Colonic mucosa (tissue), 4 donors: ENCODE measurements around the gene SMIM45.

Experiments
- DNase-seq: peaks from one replicate; pipeline ENCODE4 v3.0.0-alpha.2; 2020
- H3K27ac ChIP-seq: fragments of 200-600 bp; one replicate; pipeline ENCODE4 v1.8.0; 2021
- H3K27me3 ChIP-seq: fragments of 200-600 bp; one replicate; pipeline ENCODE4 v1.8.0; 2021
- H3K36me3 ChIP-seq: fragments of 200-600 bp; one replicate; pipeline ENCODE4 v1.8.0; 2021
- H3K4me1 ChIP-seq: fragments of 200-600 bp; one replicate; pipeline ENCODE4 v1.8.0; 2021; ENCODE audit warnings: mild to moderate bottlenecking
- H3K4me3 ChIP-seq: fragments of 200-600 bp; one replicate; pipeline ENCODE4 v1.8.0; 2021
- H3K9ac ChIP-seq, 2 donors: one replicate each; pipeline ENCODE4 v1.7.0; 2013; ENCODE audit warnings: control low read depth in 2 of 2, low read depth in 2 of 2, low read length in 2 of 2
- H3K9me3 ChIP-seq: fragments of 200-600 bp; one replicate; pipeline ENCODE4 v1.8.0; 2021
- intact Hi-C: fragments of 100-400 bp; cut with DNase I; formaldehyde crosslinking; loops from one replicate; pipeline ENCODE4 v1.14.1; 2022
- TF ChIP-seq, protein P1 (sequence below): fragments of 200-600 bp; IDR thresholded peaks from one replicate; pipeline ENCODE4 v1.8.0; 2022; ENCODE audit warnings: antibody characterized with exemption, mild to moderate bottlenecking
- donor health status: healthy.
- donor health status: DM: no; HTN: no; CAD: no.
- donor health status: DM: no; HTN: no; CAD: no.

SMIM45 gene

DNA sequence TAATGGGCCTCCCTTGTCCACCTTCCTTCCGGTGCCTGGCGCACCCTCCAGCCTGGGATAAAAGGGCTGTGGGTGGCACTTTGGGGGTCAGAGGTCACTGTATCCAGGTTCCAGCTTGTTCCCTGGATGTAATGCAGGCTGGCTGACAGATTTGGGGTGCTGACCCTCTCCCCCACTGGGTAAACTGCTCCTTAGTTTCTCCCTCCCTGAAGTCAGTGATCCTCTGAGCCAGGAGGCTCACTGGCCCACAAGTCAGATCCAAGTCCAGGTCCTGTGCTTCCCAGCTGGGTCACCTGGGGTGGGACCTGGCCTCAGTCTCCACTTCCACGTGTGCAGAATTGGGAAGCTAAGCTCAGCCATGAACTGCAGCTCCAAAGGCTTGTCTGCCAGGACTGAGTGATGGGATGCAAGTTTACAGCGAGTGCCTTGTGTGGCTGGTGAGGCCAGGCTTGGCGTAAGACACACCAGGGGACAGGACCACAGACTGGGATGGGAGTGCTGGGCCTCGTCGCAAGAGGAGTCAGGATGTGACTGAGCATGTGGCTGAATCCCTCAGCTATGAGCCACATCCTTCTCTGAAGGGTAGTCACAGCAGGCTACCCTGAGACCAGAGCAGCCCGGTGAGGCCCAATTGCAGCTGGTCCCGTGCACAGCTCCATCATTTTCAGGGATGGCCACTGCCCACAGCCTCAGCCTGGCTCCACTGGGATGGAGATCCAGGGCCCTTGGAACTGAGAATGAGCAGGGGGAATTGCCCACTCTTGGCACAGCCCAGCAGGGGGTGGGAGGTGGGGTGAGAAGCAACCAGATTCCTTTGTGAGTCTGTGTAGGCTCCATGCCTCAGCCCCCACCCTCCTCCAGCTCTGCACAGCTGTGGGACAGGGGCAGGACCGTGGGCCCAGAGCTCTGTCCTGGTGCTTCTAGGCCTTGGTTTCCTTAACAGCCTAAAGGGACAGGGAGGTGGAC, 44.2 kb upstream of the SMIM45 start:
- DNase-seq: no peak
- no peak overlapping the region for H3K9ac ChIP-seq
- H3K4me3 ChIP-seq: no peak overlapping the region
- no peaks in the 10 kb centered on the region for H3K36me3 ChIP-seq
- H3K27ac ChIP-seq: no peak overlapping the region
- TF ChIP-seq, protein P1, sequence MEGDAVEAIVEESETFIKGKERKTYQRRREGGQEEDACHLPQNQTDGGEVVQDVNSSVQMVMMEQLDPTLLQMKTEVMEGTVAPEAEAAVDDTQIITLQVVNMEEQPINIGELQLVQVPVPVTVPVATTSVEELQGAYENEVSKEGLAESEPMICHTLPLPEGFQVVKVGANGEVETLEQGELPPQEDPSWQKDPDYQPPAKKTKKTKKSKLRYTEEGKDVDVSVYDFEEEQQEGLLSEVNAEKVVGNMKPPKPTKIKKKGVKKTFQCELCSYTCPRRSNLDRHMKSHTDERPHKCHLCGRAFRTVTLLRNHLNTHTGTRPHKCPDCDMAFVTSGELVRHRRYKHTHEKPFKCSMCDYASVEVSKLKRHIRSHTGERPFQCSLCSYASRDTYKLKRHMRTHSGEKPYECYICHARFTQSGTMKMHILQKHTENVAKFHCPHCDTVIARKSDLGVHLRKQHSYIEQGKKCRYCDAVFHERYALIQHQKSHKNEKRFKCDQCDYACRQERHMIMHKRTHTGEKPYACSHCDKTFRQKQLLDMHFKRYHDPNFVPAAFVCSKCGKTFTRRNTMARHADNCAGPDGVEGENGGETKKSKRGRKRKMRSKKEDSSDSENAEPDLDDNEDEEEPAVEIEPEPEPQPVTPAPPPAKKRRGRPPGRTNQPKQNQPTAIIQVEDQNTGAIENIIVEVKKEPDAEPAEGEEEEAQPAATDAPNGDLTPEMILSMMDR: no peak
- H3K27me3 ChIP-seq: peaks cover 38% of the 10 kb centered on the region
- intact Hi-C loops: no loop called here
- H3K4me1 ChIP-seq: peaks cover 9% of the 10 kb centered on the region
- H3K9me3 ChIP-seq: no peaks in the 10 kb centered on the region

DNA sequence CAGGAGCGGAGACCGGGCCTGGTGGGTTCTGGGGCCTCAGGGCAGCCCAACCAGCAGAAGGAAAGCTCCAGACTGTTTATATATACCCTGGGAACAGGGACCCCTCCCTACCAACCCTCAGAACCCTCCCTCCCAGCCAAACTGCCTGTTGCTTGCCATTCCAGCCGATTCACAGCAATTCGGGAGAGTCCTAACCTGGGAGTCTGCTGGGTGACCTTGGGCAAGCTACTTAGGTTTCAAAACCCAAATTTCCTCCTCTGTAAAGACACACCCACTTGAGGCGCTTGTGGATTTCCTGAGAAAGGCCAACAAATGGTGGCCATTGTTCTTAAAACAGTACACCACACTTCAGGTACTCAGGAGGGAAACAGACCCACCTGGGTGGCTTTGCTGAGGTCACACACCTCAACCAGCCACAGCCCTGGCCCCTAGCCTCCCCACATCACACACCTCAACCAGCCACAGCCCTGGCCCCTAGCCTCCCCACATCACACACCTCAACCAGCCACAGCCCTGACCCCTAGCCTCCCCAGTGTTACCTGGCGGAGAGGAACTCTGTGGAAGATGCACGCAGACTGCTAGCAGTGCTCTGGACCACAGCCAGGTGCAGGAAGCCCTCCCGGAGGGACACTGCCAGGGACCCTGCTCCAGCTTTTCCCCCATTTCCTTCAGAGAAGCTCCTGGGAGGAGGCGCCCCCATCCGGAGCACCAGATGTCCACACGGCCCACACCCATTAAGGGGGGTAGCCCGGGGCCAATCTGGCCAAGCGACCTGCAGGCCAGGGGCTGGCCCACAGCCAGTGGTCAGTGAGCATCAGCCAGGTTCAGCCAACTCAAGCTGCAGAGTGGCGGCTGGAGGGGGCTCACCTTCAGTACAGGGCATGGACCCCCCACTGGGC, 43.3 kb upstream of the SMIM45 start:
- Histone ChIP-seq H3K27me3 (peaks cover 47% of the 10 kb centered on the region), H3K9ac (no peak overlapping the region), H3K36me3 (no peaks in the 10 kb centered on the region), H3K4me3 (no peak overlapping the region), H3K27ac (no peak overlapping the region), H3K4me1 (peaks cover 9% of the 10 kb centered on the region), H3K9me3 (no peaks in the 10 kb centered on the region)
- intact Hi-C loops: no loop called here
- TF ChIP-seq, protein P1: no peak
- DNase-seq: no peak

DNA sequence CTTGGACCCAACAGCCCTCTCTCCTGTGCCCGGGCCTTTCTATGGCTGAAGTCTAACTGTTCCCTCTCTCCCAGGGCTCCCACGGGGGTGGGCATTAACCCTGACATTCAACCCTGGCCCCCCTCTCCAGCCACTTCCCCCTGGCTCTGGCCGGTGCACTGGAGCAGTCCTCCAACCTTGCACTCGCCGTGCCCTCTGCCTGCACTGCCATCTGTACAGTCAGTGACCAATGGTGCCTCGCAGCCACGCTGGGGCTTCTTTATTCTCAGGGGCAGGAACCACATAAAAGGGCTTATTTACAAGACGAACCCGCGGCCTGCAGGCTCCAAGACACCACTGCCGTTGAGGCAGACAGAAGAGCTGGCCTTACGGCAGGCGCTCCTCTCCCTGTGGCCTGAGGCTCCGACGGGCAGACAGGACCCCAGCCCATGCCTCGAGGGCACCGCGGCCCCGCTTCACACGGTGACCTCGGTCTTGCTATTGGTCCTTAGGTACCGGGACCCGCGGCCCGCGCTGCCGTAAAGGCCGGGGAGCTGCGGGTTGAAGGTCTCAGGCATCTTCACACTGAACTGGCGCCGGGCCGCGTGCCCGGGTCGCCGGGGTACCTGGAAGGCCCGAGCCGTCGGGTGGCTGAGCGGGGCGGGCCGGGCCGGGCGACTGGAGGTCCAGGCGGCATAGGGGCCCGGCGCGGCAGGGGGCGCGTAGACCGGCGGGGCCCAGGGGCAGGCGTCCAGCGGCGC, 42.5 kb upstream of the SMIM45 start:
- H3K9ac ChIP-seq: no peak overlapping the region
- peaks cover 53% of the 10 kb centered on the region for H3K27me3 ChIP-seq
- no peak for DNase-seq
- intact Hi-C loops: no loop called here
- TF ChIP-seq, protein P1: no peak
- H3K27ac ChIP-seq: no peak overlapping the region
- no peaks in the 10 kb centered on the region for H3K9me3 ChIP-seq
- H3K4me1 ChIP-seq: peaks cover 9% of the 10 kb centered on the region
- peak overlapping the region; percentile 19 for H3K4me3 ChIP-seq
- no peaks in the 10 kb centered on the region for H3K36me3 ChIP-seq

DNA sequence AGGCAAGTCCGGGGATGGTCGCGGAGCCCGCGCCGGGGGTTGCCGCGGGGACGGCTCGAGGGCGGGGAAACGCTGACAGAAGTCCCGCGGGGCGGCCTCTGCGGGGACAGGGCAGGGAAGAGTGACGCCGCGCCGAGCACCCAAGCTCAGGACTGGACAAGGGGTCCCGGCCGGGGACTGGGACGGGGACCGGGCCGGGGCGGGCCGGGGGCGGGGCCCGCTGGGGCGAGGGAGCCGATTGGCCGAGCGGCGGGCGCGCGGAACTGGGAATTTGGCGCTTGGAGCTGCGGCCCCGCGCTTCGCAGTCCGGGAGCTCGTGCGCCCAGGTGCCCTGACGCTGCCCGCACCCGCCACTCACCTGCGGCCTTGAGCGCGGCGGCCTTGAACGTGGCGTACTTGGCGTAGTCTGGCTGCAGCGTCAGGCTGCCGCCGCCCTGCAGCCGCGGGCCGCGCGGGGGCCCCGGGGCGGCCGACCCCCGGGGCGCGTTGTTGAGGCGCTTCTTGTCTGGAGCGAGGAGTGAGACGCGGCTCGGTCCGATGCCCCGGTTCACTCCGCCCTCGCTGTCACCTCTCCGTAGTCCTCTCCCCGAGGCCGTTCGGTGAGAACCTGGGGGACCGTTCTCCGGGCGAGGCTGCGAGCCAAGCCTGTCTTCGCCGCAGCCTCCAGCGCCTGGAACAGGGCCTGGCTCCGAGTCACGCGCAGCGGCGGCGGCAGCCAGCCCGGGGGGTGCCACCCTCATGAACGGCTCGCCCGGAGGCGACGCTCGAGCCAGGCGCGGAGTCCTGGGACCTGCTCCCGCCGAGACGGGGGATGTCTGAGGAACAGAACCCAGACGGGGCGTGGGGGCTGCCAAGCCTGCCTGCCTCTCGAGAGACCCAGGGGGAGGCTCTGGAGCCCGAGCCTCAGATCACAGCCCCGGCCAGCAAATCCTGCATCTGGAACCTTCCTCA, 41.6 kb upstream of the SMIM45 start:
- Histone ChIP-seq H3K36me3 (no peaks in the 10 kb centered on the region), H3K9ac (no peak overlapping the region), H3K4me3 (peak overlapping the region; percentile 19), H3K9me3 (no peaks in the 10 kb centered on the region), H3K4me1 (peaks cover 9% of the 10 kb centered on the region), H3K27me3 (peaks cover 62% of the 10 kb centered on the region), H3K27ac (no peak overlapping the region)
- DNase-seq: no peak
- intact Hi-C loops: no loop called here
- TF ChIP-seq, protein P1: no peak
